ENCODE data around the gene CHMP3. TPM values are rescaled to one million over a fixed set of nuclear protein-coding genes. Genes with fewer than 3 reads are reported as not detected.

CHMP3 gene
- total and polyA plus RNA-seq, 7 donors, result 101 to 176 (median 146) TPM

GRCh38 chr2:86476918-86477317 is 86.3 kb downstream of the CHMP3 start:
- no peak for DNase-seq
- Histone ChIP-seq H3K36me3 (peaks cover 38 to 100% (median 60%) of the 10 kb centered on the region in 4 donors), H3K4me1 (peaks cover 0 to 42% (median 15%) of the 10 kb centered on the region in 4 donors), H3K4me3 (no peak overlapping the region), H3K9me3 (no peaks in the 10 kb centered on the region), H3K27me3 (no peaks in the 10 kb centered on the region), H3K27ac (no peak overlapping the region)
- TF ChIP-seq POLR2AphosphoS5 (IDR thresholded peaks at IDR 0.05) (no peak), POLR2A (IDR thresholded peaks at IDR 0.05) (no peak)
- 70 to 90% methylated on average over 3 of the region's 3 CpGs for WGBS, 2 donors
- intact Hi-C loops (cut with DNase I), result no loop called here

- H3K36me3 ChIP-seq, result peaks cover 33 to 100% (median 58%) of the 10 kb centered on the region in 4 donors
These were observed 87.2 kb downstream of the CHMP3 start for GRCh38 chr2:86476092-86476491.

GRCh38 chr2:86471637-86472036 is 91.6 kb downstream of the CHMP3 start:
- Histone ChIP-seq H3K36me3 (peaks cover 23 to 96% (median 36%) of the 10 kb centered on the region in 4 donors), H3K9me3 (no peaks in the 10 kb centered on the region), H3K4me1 (peaks cover 0 to 21% (median 9%) of the 10 kb centered on the region in 4 donors), H3K27me3 (no peaks in the 10 kb centered on the region), H3K4me3 (no peak overlapping the region), H3K27ac (no peak overlapping the region)
- TF ChIP-seq EP300 (IDR thresholded peaks at IDR 0.05), result no peak
- TF ChIP-seq POLR2AphosphoS5 (IDR thresholded peaks at IDR 0.05), result no peak
- TF ChIP-seq CTCF (IDR thresholded peaks at IDR 0.05), result no peak
- no peak for TF ChIP-seq POLR2A (IDR thresholded peaks at IDR 0.05)
- no peak for DNase-seq
- intact Hi-C loops (cut with DNase I), result no loop called here
- WGBS, 2 donors, result 94 to 95% methylated on average over 6 of the region's 6 CpGs

More at GRCh38 chr2:86476092-86476491, 87.2 kb downstream of the CHMP3 start:
- peaks cover 0 to 33% (median 11%) of the 10 kb centered on the region in 4 donors for H3K4me1 ChIP-seq
- H3K27me3 ChIP-seq, result no peaks in the 10 kb centered on the region
- no peak overlapping the region for H3K4me3 ChIP-seq
- TF ChIP-seq POLR2AphosphoS5 (IDR thresholded peaks at IDR 0.05) (no peak), EP300 (IDR thresholded peaks at IDR 0.05) (no peak), POLR2A (IDR thresholded peaks at IDR 0.05) (no peak), CTCF (IDR thresholded peaks at IDR 0.05) (no peak)
- no peak overlapping the region for H3K27ac ChIP-seq
- intact Hi-C loops (cut with DNase I), result no loop called here
- no peak for DNase-seq
- H3K9me3 ChIP-seq, result no peaks in the 10 kb centered on the region

- no peak overlapping the region for H3K4me3 ChIP-seq
- TF ChIP-seq POLR2A (IDR thresholded peaks at IDR 0.05) (no peak), CTCF (IDR thresholded peaks at IDR 0.05) (no peak), POLR2AphosphoS5 (IDR thresholded peaks at IDR 0.05) (no peak), EP300 (IDR thresholded peaks at IDR 0.05) (no peak)
- no peak for DNase-seq
- no peak overlapping the region for H3K27ac ChIP-seq
- H3K27me3 ChIP-seq, result no peaks in the 10 kb centered on the region
- peaks cover 0 to 25% (median 15%) of the 10 kb centered on the region in 4 donors for H3K4me1 ChIP-seq
- H3K9me3 ChIP-seq, result no peaks in the 10 kb centered on the region
- intact Hi-C loops (cut with DNase I), result no loop called here
- WGBS, 2 donors, result 65 to 93% methylated on average over 1 of the region's 1 CpG
- H3K36me3 ChIP-seq, result peaks cover 23 to 94% (median 38%) of the 10 kb centered on the region in 4 donors
These were observed 92.4 kb downstream of the CHMP3 start for GRCh38 chr2:86470890-86471289.

GRCh38 chr2:86468162-86469033 is 94.8 kb downstream of the CHMP3 start:
- intact Hi-C loops (cut with DNase I), result no loop called here
- H3K36me3 ChIP-seq, result peaks cover 10 to 92% (median 30%) of the 10 kb centered on the region in 4 donors

More at GRCh38 chr2:86468162-86469033, 94.8 kb downstream of the CHMP3 start:
- Histone ChIP-seq H3K27ac (no peak overlapping the region), H3K4me1 (peaks cover 0 to 49% (median 37%) of the 10 kb centered on the region in 4 donors), H3K4me3 (no peak overlapping the region), H3K27me3 (no peaks in the 10 kb centered on the region), H3K9me3 (no peaks in the 10 kb centered on the region)
- whole genome bisulfite sequencing, 2 donors, result 87 to 93% methylated on average over 7 of the region's 7 CpGs
- DNase-seq, result no peak
- TF ChIP-seq POLR2AphosphoS5 (IDR thresholded peaks at IDR 0.05) (no peak), POLR2A (IDR thresholded peaks at IDR 0.05) (no peak), CTCF (IDR thresholded peaks at IDR 0.05) (no peak), EP300 (IDR thresholded peaks at IDR 0.05) (no peak)
